Duodenal mucosa (tissue), 2 donors: ENCODE data around the gene CHMP5.

ENCODE experiments used
- H3K27ac ChIP-seq: one replicate; pipeline ENCODE4 v1.7.0; 2013; ENCODE audit warnings: low read depth, low read length
- H3K27me3 ChIP-seq, 2 donors: one replicate each; pipeline ENCODE4 v1.7.0; 2013; ENCODE audit warnings: low read length in 2 of 2, control low read depth in 1 of 2; ENCODE audit not compliant: insufficient read depth in 2 of 2, control insufficient read depth in 1 of 2
- H3K36me3 ChIP-seq, 2 donors: one replicate each; pipeline ENCODE4 v1.7.0; 2013; ENCODE audit warnings: low read length in 2 of 2, control low read depth in 1 of 2; ENCODE audit not compliant: insufficient read depth in 2 of 2, control insufficient read depth in 1 of 2
- H3K4me1 ChIP-seq, 2 donors: one replicate each; pipeline ENCODE4 v1.7.0; 2013; ENCODE audit warnings: low read length in 2 of 2, control low read depth in 1 of 2; ENCODE audit not compliant: insufficient read depth in 2 of 2, control insufficient read depth in 1 of 2
- H3K4me3 ChIP-seq, 2 donors: one replicate each; pipeline ENCODE4 v1.7.0; 2013; ENCODE audit warnings: low read length in 2 of 2, low read depth in 1 of 2
- H3K9ac ChIP-seq, 2 donors: one replicate each; pipeline ENCODE4 v1.7.0; 2013; ENCODE audit warnings: low read length in 2 of 2, low read depth in 1 of 2
- H3K9me3 ChIP-seq, 2 donors: one replicate each; pipeline ENCODE4 v1.7.0; 2013; ENCODE audit warnings: low read length in 2 of 2, control low read depth in 1 of 2; ENCODE audit not compliant: control insufficient read depth in 1 of 2

CHMP5 gene

DNA sequence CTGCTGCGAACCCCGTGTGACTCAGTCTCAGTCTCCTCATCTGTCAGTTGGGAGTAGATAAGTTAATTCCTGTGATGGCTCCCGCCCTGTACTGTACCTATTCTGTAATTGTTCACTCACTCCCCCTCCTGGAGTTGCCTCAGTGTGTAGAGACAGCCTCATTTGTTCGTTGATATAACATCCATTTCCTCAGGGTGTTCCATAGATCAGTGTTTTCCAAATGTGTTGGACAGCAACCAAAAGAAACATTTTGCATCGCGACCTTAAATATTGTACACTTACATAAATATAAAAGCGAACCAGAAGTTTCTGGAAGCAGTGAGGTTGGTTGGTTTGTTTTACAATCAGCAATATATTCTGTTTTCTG lies 26.2 kb downstream of the CHMP5 start:
- peaks cover 44 to 51% of the 10 kb centered on the region in 2 donors for H3K4me1 ChIP-seq
- no peaks in the 10 kb centered on the region for H3K9me3 ChIP-seq
- H3K4me3 ChIP-seq: peak overlapping the region; percentile 98 to 99
- peak overlapping the region; percentile 99 for H3K9ac ChIP-seq
- peak overlapping the region; percentile 99 for H3K27ac ChIP-seq
- no peaks in the 10 kb centered on the region for H3K27me3 ChIP-seq
- peaks cover 10 to 18% of the 10 kb centered on the region in 2 donors for H3K36me3 ChIP-seq

- H3K4me3 ChIP-seq: peak overlapping the region; percentile 3 to 9
- no peaks in the 10 kb centered on the region for H3K9me3 ChIP-seq
- no peak overlapping the region for H3K9ac ChIP-seq
- H3K27ac ChIP-seq: no peak overlapping the region
- H3K27me3 ChIP-seq: no peaks in the 10 kb centered on the region
- peaks cover 10 to 27% of the 10 kb centered on the region in 2 donors for H3K36me3 ChIP-seq
- H3K4me1 ChIP-seq: peaks cover 53 to 56% of the 10 kb centered on the region in 2 donors
These were observed 27.1 kb downstream of the CHMP5 start for GRCh38 chr9:33291901-33292300.

DNA sequence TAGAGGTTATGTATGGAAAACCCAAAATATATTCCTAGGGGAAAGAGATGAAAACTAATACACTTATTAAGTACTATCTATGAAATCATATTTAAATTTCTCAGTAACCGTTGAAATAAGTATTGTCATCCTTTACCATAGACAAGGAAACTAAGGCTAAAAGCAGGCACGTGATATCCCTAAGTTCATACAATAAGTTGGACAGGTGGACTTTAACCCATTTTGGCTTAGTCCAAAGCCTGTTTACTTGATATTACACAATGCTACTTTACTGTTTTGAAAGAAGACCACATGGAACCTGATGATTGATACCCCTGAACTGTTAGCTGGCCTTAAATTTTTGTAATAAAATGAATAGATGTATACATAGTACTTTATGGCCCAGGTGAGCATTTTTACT lies 28.9 kb downstream of the CHMP5 start:
- Histone ChIP-seq H3K27ac (no peak overlapping the region), H3K36me3 (peaks cover 10 to 41% of the 10 kb centered on the region in 2 donors), H3K4me3 (no peak overlapping the region), H3K9me3 (no peaks in the 10 kb centered on the region), H3K27me3 (no peaks in the 10 kb centered on the region), H3K9ac (no peak overlapping the region), H3K4me1 (peaks cover 70 to 71% of the 10 kb centered on the region in 2 donors)

DNA sequence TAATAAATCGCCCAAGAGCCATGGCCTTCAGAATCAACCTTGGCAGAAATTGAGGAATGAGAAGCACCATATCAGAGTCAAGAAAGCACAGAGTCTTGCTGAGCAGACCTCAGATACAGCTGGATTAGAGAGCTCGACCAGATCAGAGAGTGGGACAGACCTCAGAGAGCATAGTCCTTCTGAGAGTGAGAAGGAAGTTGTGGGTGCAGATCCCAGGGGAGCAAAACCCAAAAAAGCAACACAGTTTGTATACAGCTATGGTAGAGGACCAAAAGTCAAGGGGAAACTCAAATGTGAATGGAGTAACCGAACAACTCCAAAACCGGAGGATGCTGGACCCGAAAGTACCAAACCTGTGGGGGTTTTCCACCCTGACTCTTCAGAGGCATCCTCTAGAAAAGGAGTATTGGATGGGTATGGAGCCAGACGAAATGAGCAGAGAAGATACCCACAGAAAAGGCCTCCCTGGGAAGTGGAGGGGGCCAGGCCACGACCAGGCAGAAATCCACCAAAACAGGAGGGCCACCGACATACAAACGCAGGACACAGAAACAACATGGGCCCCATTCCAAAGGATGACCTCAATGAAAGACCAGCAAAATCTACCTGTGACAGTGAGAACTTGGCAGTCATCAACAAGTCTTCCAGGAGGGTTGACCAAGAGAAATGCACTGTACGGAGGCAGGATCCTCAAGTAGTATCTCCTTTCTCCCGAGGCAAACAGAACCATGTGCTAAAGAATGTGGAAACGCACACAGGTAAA lies 30.0 kb downstream of the CHMP5 start:
- H3K27me3 ChIP-seq: no peaks in the 10 kb centered on the region
- peak overlapping the region in 1 of 2 donors; percentile 9 for H3K4me3 ChIP-seq

DNA sequence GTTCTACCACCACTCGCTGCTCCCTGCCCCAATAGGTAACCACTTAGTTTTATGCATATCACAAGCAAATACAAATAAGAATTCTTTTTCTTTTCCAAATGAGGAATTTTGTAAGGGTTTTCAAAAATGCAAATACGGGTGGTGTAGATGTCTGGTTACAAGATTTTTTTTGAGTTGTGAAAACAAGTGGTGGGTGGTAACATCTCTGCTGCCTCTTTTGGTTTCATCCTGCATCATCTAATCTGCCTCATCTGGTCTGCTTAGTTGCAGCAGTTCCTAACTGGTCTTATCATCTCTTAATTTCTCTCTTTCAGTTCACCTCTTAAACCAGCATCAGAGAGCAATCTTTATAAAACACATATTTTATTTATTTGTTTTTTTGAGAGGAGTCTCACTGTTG lies 30.7 kb downstream of the CHMP5 start:
- Histone ChIP-seq H3K4me1 (peaks cover 75 to 85% of the 10 kb centered on the region in 2 donors), H3K9ac (no peak overlapping the region), H3K9me3 (no peaks in the 10 kb centered on the region), H3K27ac (no peak overlapping the region), H3K36me3 (peaks cover 15 to 57% of the 10 kb centered on the region in 2 donors), H3K27me3 (no peaks in the 10 kb centered on the region), H3K4me3 (peak overlapping the region in 1 of 2 donors; percentile 9)

More for the DNA sequence above, 30.0 kb downstream of the CHMP5 start:
- Histone ChIP-seq H3K9ac (no peak overlapping the region), H3K9me3 (no peaks in the 10 kb centered on the region), H3K36me3 (peaks cover 15 to 51% of the 10 kb centered on the region in 2 donors), H3K27ac (no peak overlapping the region), H3K4me1 (peaks cover 75 to 79% of the 10 kb centered on the region in 2 donors)

- H3K27me3 ChIP-seq: no peaks in the 10 kb centered on the region
- no peaks in the 10 kb centered on the region for H3K9me3 ChIP-seq
- H3K4me1 ChIP-seq: peaks cover 60 to 73% of the 10 kb centered on the region in 2 donors
- peaks cover 15 to 75% of the 10 kb centered on the region in 2 donors for H3K36me3 ChIP-seq
- H3K27ac ChIP-seq: peak overlapping the region; percentile 44
- peak overlapping the region in 1 of 2 donors; percentile 8 for H3K4me3 ChIP-seq
- peak overlapping the region in 1 of 2 donors; percentile 14 for H3K9ac ChIP-seq
These were observed 32.6 kb downstream of the CHMP5 start for GRCh38 chr9:33297432-33297831.

DNA sequence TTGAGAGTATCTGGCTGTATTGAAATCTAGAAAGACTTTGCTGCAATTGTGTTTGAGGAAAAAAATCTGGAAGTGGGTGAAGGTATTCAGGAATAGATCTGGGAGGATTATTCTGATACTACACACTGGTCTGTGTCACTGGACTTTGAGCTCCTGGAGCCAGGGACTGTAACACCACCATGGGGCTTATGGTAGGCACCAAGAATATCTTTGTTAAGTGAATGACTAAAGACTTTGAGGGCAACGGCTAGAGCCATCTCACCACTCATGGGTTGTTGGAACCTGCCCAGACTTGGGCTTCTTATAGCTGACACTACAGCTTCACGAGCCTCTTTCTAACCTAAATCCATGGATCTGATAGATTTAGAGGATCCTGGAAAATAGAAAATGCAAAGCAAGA lies 35.7 kb downstream of the CHMP5 start:
- H3K9me3 ChIP-seq: no peaks in the 10 kb centered on the region
- H3K27ac ChIP-seq: no peak overlapping the region
- H3K9ac ChIP-seq: no peak overlapping the region
- H3K4me1 ChIP-seq: peaks cover 33 to 48% of the 10 kb centered on the region in 2 donors
- no peak overlapping the region for H3K4me3 ChIP-seq
- no peaks in the 10 kb centered on the region for H3K27me3 ChIP-seq
- H3K36me3 ChIP-seq: peaks cover 24 to 92% of the 10 kb centered on the region in 2 donors

GRCh38 chr9:33304362-33304761 lies 39.5 kb downstream of the CHMP5 start:
- no peak overlapping the region for H3K27ac ChIP-seq
- H3K4me1 ChIP-seq: peaks cover 0 to 11% of the 10 kb centered on the region in 2 donors
- H3K36me3 ChIP-seq: peaks cover 49 to 96% of the 10 kb centered on the region in 2 donors

DNA sequence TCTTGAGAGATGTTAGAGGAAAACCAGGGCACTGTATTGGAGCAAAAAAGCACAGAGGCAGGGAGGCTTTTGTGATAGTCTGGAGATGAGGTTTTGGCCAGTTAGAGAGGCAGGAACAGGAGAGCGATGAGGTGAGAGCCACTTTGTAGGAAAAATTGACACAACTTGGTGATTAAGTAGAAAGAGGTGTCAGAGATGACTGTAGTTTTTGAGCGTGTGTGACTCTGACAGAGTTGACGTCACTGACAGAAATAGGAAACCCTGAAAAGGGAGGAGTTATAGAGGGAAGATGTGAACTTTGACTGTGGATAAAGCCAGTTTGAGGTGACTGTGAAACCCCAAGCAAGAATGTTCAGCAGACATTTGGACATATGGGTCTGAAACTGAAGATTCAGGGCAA lies 41.2 kb downstream of the CHMP5 start:
- Histone ChIP-seq H3K9ac (no peak overlapping the region), H3K27me3 (no peaks in the 10 kb centered on the region), H3K9me3 (no peaks in the 10 kb centered on the region), H3K4me1 (no peaks in the 10 kb centered on the region), H3K27ac (no peak overlapping the region), H3K4me3 (no peak overlapping the region), H3K36me3 (peaks cover 52 to 97% of the 10 kb centered on the region in 2 donors)

More at GRCh38 chr9:33304362-33304761, 39.5 kb downstream of the CHMP5 start:
- H3K9ac ChIP-seq: no peak overlapping the region
- H3K9me3 ChIP-seq: no peaks in the 10 kb centered on the region
- H3K27me3 ChIP-seq: no peaks in the 10 kb centered on the region
- no peak overlapping the region for H3K4me3 ChIP-seq

- peaks cover 56 to 98% of the 10 kb centered on the region in 2 donors for H3K36me3 ChIP-seq
- H3K9me3 ChIP-seq: no peaks in the 10 kb centered on the region
- H3K9ac ChIP-seq: no peak overlapping the region
These were observed 42.2 kb downstream of the CHMP5 start for GRCh38 chr9:33307067-33307466.

More at GRCh38 chr9:33307067-33307466, 42.2 kb downstream of the CHMP5 start:
- Histone ChIP-seq H3K27ac (no peak overlapping the region), H3K4me1 (no peaks in the 10 kb centered on the region), H3K27me3 (no peaks in the 10 kb centered on the region), H3K4me3 (no peak overlapping the region)
